Fibroblast of pulmonary artery (primary cell): Measurements from ENCODE around the gene NAA11.

Experiments used
- DNase-seq: peaks from one replicate; pipeline ENCODE4 v3.0.0-alpha.2; 2010; ENCODE audit warnings: low read depth
- H3K4me3 ChIP-seq: replicated peaks from 2 replicates; pipeline ENCODE4 v1.5.1; 2011; ENCODE audit warnings: low read depth, mild to moderate bottlenecking, control low read depth, low read length, moderate library complexity
- TF ChIP-seq, protein P1 (sequence below): IDR thresholded peaks from 2 replicates; pipeline ENCODE4 v1.5.1; 2011; ENCODE audit warnings: mild to moderate bottlenecking, control low read depth, low read length, inconsistent platforms; ENCODE audit errors: missing control alignments

NAA11 gene

DNA sequence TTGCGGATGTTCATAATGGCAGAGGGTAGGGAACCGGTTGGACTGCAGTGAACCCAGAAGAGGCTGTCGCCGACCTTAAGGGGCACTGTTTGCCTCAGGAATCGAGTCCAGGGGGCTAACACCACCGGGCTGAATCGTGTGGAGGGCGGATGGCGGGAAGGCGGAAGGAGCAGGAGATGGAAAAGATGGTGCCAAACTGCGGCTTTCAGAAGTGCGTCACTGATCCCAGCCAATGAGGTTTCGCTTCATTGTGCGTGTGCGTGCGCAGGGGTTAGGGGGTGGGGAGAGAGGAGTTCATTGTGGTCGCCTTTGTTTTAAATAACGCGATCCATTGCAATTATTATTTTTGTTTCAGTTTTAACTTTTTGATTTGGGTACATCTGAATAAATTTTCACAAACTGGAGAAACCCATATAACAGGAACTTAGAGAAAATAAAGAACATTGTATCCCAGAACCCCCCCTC is at the start of gene NAA11:
Gene NAA11, minus strand, starts transcription at position 198 of the 465 bp plus-strand sequence. Its CDS starts 184 bp downstream, at position 14.
- no peak for DNase-seq
- TF ChIP-seq, protein P1, sequence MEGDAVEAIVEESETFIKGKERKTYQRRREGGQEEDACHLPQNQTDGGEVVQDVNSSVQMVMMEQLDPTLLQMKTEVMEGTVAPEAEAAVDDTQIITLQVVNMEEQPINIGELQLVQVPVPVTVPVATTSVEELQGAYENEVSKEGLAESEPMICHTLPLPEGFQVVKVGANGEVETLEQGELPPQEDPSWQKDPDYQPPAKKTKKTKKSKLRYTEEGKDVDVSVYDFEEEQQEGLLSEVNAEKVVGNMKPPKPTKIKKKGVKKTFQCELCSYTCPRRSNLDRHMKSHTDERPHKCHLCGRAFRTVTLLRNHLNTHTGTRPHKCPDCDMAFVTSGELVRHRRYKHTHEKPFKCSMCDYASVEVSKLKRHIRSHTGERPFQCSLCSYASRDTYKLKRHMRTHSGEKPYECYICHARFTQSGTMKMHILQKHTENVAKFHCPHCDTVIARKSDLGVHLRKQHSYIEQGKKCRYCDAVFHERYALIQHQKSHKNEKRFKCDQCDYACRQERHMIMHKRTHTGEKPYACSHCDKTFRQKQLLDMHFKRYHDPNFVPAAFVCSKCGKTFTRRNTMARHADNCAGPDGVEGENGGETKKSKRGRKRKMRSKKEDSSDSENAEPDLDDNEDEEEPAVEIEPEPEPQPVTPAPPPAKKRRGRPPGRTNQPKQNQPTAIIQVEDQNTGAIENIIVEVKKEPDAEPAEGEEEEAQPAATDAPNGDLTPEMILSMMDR: no peak
- no peak within 1 kb of the TSS for H3K4me3 ChIP-seq

GRCh38 chr4:79370026-79370425 is 44.2 kb upstream of the NAA11 start:
- H3K4me3 ChIP-seq: no peak overlapping the region
- TF ChIP-seq, protein P1: no peak
- no peak for DNase-seq

DNA sequence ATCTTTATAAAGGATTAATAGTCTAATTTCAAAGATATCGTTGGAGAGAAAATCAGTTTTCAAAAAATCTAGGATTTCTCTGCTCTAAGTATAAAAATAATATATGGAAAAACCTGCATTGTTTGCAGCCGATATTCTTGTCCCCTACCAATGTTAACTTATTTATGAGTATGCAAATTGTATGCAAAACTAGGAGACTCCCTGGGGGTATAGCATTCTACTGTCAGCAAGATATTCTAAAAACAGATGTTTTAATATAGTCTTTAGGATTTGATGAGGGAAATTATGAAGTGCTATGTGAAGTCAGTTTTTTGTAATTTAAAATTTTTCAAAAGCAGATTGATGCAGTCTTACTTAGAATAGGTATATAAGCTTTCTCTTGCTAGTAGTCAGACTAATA is 41.2 kb upstream of the NAA11 start:
- TF ChIP-seq, protein P1: no peak
- DNase-seq: no peak
- no peak overlapping the region for H3K4me3 ChIP-seq

GRCh38 chr4:79366422-79366821 is 40.6 kb upstream of the NAA11 start:
- TF ChIP-seq, protein P1: no peak
- no peak for DNase-seq
- H3K4me3 ChIP-seq: no peak overlapping the region

DNA sequence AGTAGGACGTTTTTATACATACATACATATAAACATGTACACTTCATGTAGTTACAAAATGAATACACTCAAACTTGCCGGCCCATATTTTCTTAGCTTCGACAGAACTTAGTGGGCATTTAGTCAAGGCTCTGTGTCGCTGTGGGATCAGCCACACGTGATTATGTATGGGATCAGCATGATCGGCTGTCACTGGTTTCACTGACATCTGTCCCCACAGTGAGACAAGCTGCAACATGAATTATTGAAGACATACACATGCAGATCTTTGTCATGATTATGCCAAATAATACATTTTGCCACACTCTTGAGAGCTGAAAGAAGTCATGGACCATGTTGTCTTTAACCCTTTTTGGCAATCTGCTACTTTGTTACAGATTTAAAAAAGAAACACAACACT is 38.2 kb upstream of the NAA11 start:
- no peak for DNase-seq
- TF ChIP-seq, protein P1: no peak
- no peak overlapping the region for H3K4me3 ChIP-seq

- H3K4me3 ChIP-seq: no peak overlapping the region
- TF ChIP-seq, protein P1: no peak
- DNase-seq: no peak
These were observed 36.8 kb upstream of the NAA11 start for GRCh38 chr4:79362626-79363025.

- no peak for DNase-seq
- H3K4me3 ChIP-seq: no peak overlapping the region
- TF ChIP-seq, protein P1: no peak
These were observed 34.1 kb upstream of the NAA11 start for GRCh38 chr4:79360006-79360405.
